ENCODE data around the gene CEP112. TPM values are rescaled to one million over a fixed set of nuclear protein-coding genes. Genes with fewer than 3 reads are reported as not detected.
A peak's percentile ranks its signal among the peaks of the same experiment; 100 is the strongest.

CEP112 gene
- total and polyA plus RNA-seq, 2 of the 13 experiments (the other 11 are each of a cell fraction or from before 2014, with no cell fraction given): 1.2 to 3.4 TPM

DNA sequence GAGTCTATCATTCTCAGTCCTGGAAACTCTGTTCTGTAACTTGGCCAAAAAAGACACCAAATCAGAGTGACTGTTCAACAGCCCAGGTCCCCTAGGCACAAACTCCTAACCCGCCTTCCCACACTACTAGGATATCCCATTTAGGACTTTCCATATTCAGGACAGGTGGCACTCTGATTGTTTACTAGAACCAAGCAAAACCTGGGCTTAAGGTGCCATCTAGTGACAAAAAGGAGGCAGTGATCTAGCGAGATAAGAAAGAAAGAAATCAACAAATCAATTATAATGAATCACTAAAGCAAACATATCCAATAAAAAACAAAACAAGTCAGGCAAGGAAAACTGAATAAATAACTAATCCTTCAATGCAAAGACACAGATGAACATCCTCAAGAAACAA lies 203.9 kb downstream of the CEP112 start (continued):
- TF ChIP-seq REST (IDR thresholded peaks at IDR 0.05; ENCODE audit: borderline replicate concordance in 1 of 2, low read depth in 1 of 2, low read length in 2 of 2) (no peak), ATF2 (CRISPR knock-in tag; IDR thresholded peaks at IDR 0.05) (peak; percentile 36; the same call in 1 of the 2 replicates), DR1 (CRISPR knock-in tag; IDR thresholded peaks at IDR 0.05) (no peak), MYNN (CRISPR knock-in tag; IDR thresholded peaks at IDR 0.05; ENCODE audit: low read depth) (no peak), HMG20B (CRISPR knock-in tag; conservative IDR thresholded peaks at IDR 0.05) (no peak), ZMYM2 (CRISPR knock-in tag; IDR thresholded peaks at IDR 0.05) (no peak), ZFYVE20 (CRISPR knock-in tag; IDR thresholded peaks at IDR 0.05; ENCODE audit: borderline replicate concordance, low read depth) (no peak), HOXA7 (CRISPR knock-in tag; IDR thresholded peaks at IDR 0.05) (no peak), SMC3 (IDR thresholded peaks at IDR 0.05; ENCODE audit: low read length) (peak; percentile 95), FOXJ3 (CRISPR knock-in tag; IDR thresholded peaks at IDR 0.05; ENCODE audit: borderline replicate concordance) (no peak; the same call in 1 of the 2 replicates), THAP11 (CRISPR knock-in tag; IDR thresholded peaks at IDR 0.05) (no peak), KDM6A (CRISPR knock-in tag; IDR thresholded peaks at IDR 0.05; ENCODE audit: low read depth) (no peak), ZSCAN9 (CRISPR knock-in tag; IDR thresholded peaks at IDR 0.05; ENCODE audit: borderline replicate concordance) (no peak), ZBTB8A (CRISPR knock-in tag; IDR thresholded peaks at IDR 0.05; ENCODE audit: borderline replicate concordance, low read depth) (no peak), GABPB1 (CRISPR knock-in tag; IDR thresholded peaks at IDR 0.05) (no peak), ZNF740 (CRISPR knock-in tag; IDR thresholded peaks at IDR 0.05) (no peak), HNF4G (IDR thresholded peaks at IDR 0.05; ENCODE audit: borderline replicate concordance, low read depth, low read length) (no peak), HNF4G (CRISPR knock-in tag; IDR thresholded peaks at IDR 0.05; ENCODE audit: borderline replicate concordance, low read depth) (no peak), KLF12 (CRISPR knock-in tag; IDR thresholded peaks at IDR 0.05; ENCODE audit: borderline replicate concordance) (no peak), HOXA3 (CRISPR knock-in tag; IDR thresholded peaks at IDR 0.05) (no peak), RNF2 (conservative IDR thresholded peaks at IDR 0.05; ENCODE audit: low read depth) (no peak)
- TF ChIP-seq, protein P1, sequence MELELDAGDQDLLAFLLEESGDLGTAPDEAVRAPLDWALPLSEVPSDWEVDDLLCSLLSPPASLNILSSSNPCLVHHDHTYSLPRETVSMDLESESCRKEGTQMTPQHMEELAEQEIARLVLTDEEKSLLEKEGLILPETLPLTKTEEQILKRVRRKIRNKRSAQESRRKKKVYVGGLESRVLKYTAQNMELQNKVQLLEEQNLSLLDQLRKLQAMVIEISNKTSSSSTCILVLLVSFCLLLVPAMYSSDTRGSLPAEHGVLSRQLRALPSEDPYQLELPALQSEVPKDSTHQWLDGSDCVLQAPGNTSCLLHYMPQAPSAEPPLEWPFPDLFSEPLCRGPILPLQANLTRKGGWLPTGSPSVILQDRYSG (CRISPR knock-in tag; IDR thresholded peaks at IDR 0.05): no peak
- TF ChIP-seq, protein P2, sequence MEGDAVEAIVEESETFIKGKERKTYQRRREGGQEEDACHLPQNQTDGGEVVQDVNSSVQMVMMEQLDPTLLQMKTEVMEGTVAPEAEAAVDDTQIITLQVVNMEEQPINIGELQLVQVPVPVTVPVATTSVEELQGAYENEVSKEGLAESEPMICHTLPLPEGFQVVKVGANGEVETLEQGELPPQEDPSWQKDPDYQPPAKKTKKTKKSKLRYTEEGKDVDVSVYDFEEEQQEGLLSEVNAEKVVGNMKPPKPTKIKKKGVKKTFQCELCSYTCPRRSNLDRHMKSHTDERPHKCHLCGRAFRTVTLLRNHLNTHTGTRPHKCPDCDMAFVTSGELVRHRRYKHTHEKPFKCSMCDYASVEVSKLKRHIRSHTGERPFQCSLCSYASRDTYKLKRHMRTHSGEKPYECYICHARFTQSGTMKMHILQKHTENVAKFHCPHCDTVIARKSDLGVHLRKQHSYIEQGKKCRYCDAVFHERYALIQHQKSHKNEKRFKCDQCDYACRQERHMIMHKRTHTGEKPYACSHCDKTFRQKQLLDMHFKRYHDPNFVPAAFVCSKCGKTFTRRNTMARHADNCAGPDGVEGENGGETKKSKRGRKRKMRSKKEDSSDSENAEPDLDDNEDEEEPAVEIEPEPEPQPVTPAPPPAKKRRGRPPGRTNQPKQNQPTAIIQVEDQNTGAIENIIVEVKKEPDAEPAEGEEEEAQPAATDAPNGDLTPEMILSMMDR (CRISPR knock-in tag; IDR thresholded peaks at IDR 0.05): peak; percentile 87

Measured in HepG2 (cell line).